NCI-H2196 (cell line): ENCODE results near the gene ZNF267.
"Not testable (repeated sequence)": the region's sequence is repeated elsewhere in the genome, so short reads cannot be mapped to it uniquely, and the experiment has no call there.

Source experiments
- DNase-seq: peaks from one replicate; lab custom pipeline; 2025; ENCODE audit not compliant: unreplicated experiment; lab: John Stamatoyannopoulos, UW

The ZNF267 gene

DNA sequence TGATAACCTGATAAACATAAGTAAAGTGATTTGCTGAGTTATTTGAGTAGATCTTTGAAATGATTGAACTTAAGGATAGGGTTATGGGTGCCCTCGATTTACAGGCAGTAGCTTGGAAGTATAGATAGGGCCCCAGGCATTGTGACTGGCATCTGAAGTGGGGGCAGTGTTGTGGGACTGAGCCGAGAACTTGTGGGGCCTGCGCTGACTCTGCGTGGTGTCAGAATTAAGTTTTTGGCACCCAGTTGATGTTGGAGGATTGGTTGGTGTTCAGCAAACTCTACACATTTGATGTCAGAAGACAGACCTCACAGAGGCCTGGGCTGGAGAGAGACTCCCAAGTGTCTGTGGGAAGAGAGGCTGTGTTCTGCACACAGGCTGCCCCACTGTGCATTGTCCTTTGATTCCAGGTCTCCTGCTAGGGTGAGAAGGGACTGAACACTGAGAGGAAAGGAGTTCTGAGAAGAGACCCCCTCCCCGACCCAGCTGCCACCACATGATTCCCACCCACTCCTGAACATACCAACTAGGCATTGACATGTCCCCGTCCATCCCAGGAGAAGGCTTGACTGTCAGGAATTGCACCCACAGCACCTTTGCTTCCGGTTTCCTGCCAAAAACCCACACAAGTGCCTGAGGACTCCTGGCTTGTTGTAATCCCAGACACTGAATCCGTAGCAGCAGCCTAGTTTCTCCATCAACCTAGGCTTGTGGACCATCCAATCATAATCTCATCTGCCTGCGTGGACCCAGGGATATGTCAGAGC lies 4.5 kb downstream of the ZNF267 start:
- no peak for DNase-seq

- DNase-seq = no peak
Measured at GRCh38 chr16:31879937-31880321, 6.3 kb downstream of the ZNF267 start.

GRCh38 chr16:31880322-31880979 lies 6.8 kb downstream of the ZNF267 start:
- no peak for DNase-seq

- no peak for DNase-seq
Measured at GRCh38 chr16:31886227-31886626, 12.6 kb downstream of the ZNF267 start.

DNA sequence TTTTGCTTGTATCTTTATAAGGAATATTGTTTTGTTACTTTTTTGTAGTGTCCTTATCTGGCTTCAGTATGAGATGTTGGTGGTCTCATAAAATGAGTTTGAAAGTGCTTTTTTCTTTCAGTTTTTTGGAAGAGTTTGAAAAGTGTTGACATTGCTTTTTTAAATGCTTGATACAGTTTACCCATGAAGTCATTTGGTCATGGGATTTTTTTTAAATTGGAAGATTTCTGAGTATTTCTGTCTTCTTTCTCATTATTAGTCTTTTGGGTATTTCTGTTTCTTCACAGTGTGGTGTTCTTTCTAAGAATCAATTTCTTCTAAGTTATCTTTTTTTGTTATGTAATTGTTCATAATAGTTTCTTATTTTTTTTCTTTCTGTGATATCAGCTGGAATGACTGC lies 15.1 kb downstream of the ZNF267 start:
- DNase-seq = no peak

DNA sequence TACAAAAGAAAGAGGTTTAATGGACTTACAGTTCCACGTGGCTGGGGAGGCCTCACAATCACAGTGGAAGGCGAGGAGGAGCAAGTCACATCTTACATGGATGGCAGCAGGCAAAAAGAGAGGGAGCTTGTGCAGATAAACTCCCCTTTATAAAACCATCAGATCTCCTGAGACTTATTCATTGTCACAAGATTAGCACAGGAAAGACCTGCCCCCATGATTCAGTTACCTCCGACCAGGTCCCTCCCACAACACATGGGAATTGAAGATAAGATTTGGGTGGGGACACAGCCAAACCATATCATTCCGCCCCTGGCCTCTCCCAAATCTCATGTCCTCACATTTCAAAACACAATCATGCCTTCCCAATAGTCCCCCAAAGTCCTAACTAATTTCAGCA lies 18.5 kb downstream of the ZNF267 start:
- DNase-seq = not testable (repeated sequence)

GRCh38 chr16:31893824-31894223 lies 20.2 kb downstream of the ZNF267 start:
- no peak for DNase-seq

- no peak for DNase-seq
Measured at GRCh38 chr16:31897283-31897682, 23.7 kb downstream of the ZNF267 start.

GRCh38 chr16:31899505-31899904 lies 25.9 kb downstream of the ZNF267 start:
- DNase-seq = no peak

GRCh38 chr16:31904571-31904970 lies 31.0 kb downstream of the ZNF267 start:
- DNase-seq = not testable (repeated sequence)

GRCh38 chr16:31913668-31914067 lies 40.1 kb downstream of the ZNF267 start:
- DNase-seq = no peak

DNA sequence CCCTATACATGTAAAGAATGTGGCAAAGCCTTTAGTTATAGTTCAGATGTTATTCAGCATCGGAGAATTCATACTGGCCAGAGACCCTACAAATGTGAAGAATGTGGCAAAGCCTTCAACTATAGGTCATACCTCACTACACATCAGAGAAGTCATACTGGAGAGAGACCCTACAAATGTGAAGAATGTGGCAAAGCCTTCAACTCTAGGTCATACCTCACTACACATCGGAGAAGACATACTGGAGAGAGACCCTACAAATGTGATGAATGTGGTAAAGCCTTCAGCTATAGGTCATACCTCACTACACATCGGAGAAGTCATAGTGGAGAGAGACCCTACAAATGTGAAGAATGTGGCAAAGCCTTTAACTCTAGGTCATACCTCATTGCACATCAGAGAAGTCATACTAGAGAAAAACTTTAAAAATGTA lies 42.5 kb downstream of the ZNF267 start:
- DNase-seq = no peak

DNA sequence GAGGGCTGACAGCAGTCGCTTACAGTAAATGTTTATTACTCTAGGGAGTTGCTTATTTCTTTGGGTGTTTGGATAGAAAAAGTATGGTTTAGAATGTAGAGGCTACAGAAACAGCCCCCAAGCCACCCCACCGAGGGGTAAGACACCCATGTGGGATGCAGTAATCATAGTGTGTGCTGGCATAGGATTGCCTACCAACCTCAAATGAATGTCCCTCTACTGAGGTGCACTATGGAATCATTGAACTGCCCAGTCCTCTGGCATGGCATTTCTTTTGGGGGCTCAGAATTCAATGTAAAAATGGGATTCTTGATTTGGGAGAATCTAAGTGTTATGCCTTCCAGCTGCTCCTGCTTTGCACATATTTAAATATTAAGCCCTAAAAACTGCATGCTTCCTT lies 46.8 kb downstream of the ZNF267 start:
- no peak for DNase-seq

- not testable (repeated sequence) for DNase-seq
Measured at GRCh38 chr16:31951806-31952205, 78.2 kb downstream of the ZNF267 start.

- DNase-seq = not testable (repeated sequence)
Measured at GRCh38 chr16:31952206-31952605, 78.6 kb downstream of the ZNF267 start.

DNA sequence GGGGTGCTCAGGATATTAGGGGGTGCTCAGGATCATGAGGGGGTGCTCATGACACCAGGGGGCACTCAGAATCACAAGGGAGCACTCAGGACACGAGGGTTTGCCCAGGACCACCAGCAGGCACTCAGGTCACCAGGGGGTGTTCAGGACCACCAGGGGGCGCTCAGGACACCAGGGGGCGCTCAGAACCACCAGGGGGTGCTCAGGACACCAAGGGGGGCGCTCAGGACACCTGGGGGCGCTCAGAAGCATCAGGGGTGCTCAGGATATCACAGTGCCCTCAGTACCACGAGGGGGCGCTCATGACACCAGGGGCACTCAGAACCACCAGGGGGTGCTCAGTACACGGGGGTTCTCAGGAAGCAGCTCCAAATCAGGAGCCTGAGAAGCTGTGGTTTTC lies 82.6 kb downstream of the ZNF267 start:
- not testable (repeated sequence) for DNase-seq

DNA sequence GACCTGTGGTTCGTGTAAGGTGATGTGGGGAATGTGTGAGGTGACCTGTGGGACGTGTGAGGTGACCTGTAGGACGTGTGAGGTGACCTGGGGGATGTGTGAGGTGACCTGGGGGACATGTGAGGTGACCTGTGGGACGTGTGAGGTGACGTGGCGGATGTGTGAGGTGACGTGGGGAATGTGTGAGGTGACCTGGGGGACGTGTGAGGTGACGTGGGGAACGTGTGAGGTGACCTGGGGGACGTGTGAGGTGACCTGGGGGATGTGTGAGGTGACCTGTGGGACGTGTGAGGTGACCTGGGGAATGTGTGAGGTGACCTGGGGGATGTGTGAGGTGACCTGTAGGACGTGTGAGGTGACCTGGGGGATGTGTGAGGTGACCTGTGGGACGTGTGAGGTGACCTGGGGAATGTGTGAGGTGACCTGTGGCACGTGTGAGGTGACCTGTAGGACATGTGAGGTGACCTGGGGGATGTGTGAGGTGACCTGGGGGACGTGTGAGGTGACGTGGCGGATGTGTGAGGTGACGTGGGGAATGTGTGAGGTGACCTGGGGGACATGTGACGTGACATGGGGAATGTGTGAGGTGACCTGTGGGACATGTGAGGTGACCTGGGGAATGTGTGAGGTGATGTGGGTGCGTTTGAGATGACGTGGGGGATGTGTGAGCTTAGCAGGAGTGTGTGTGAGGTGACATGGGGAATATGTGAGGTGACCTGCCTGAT lies 86.7 kb downstream of the ZNF267 start:
- not testable (repeated sequence) for DNase-seq
